Testis (tissue), 3 donors: ENCODE data around the gene SGPL1. TPM values are rescaled to one million over a fixed set of nuclear protein-coding genes. Genes with fewer than 3 reads are reported as not detected.

Experiments
- DNase-seq: peaks from one replicate; pipeline ENCODE4 v3.0.0-alpha.2; 2019
- H3K27ac ChIP-seq, 2 donors: fragments of 200-600 bp; sonication (generic); one replicate each; pipeline ENCODE4 v1.5.1; 2019
- H3K27me3 ChIP-seq: fragments of 200-600 bp; sonication (generic); one replicate; pipeline ENCODE4 v1.5.1; 2019
- H3K36me3 ChIP-seq: fragments of 200-600 bp; sonication (generic); one replicate; pipeline ENCODE4 v1.5.1; 2017; ENCODE audit warnings: low read depth; ENCODE audit errors: missing control alignments
- H3K4me1 ChIP-seq: fragments of 200-600 bp; sonication (generic); one replicate; pipeline ENCODE4 v1.5.1; 2019
- H3K4me3 ChIP-seq, 2 donors: fragments of 200-600 bp; sonication (generic); one replicate each; pipeline ENCODE4 v1.5.1; 2017 to 2019
- H3K9me3 ChIP-seq: fragments of 200-600 bp; sonication (generic); one replicate; pipeline ENCODE4 v1.5.1; 2017
- POLR2A ChIP-seq: fragments of 450-650 bp; IDR thresholded peaks from one replicate; pipeline ENCODE4 v1.6.1; 2017; ENCODE audit warnings: antibody characterized with exemption, mild to moderate bottlenecking, moderate library complexity
- WGBS, 2 donors: methylation state at CpG; one replicate each; pipeline ENCODE4 v1.1.5; 2018; 5-methylcytosine and 5-hydroxymethylcytosine counted together
- intact Hi-C: fragments of 100-400 bp; cut with DNase I; formaldehyde crosslinking; loops from one replicate; pipeline ENCODE4 v1.15.1; 2023; ENCODE audit warnings: low total_unique reads
- polyA plus RNA-seq: library from polyadenylated mRNA; stranded (reverse); fragments of 350-450 nt; fragmentation: Illumina TruSeq; extraction: RNeasy Lipid Tissue Mini Kit (QIAGEN cat#74804); gene quantifications from one replicate; pipeline ENCODE4 v1.2.3, GENCODE V29; 2014; ENCODE audit warnings: low read depth, low replicate concordance; ENCODE audit not compliant: insufficient read depth
- total RNA-seq, 2 donors: library from RNA; depleted of rRNA; stranded (reverse); fragments of >200 nt; gene quantifications; one replicate each; pipeline ENCODE4 v1.2.3, GENCODE V29; 2016
- TF ChIP-seq, protein P1 (sequence below), 3 experiments: fragments of 450-650 bp in 2 of 3; fragments of 200-600 bp in 1 of 3; sonication (generic) in 1 of 3; IDR thresholded peaks; one replicate each; pipeline ENCODE4 v1.5.1; 2016 to 2019; ENCODE audit warnings: antibody characterized with exemption in 3 of 3, mild to moderate bottlenecking in 2 of 3, moderate library complexity in 1 of 3

SGPL1 gene
- total and polyA plus RNA-seq, 3 donors from 2014 or later: 38.5 to 70.1 (median 64.2) TPM

DNA sequence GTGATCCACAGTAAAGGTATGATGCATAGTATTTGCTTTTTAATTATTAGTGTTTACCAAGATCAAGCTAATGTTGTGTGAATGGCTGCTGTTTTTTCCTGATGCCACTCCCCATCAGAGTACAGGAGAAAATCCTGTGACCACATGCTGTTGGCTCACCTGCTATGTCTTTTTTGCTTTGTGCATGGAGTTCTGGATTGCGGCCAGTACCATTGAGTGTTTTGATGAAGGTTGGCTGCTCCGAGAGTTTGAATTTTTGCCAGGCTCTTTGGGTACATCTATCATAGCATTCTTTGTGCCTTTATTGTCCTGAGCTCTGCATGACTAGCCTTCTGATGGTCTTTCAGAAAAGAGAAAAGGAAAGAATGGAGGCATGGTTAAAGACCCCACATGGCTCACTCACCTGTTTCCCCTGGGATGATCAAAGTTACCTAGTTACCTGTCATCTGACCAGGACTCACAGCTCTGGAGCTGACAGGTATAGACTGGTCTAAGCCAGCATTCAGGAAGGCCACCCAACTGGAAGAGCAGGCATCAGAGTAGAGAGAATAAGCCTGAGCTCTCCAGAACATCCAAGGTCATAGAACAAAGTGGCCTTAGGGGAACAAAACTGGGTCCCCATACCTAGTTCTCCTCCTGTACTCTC lies 11.8 kb upstream of the SGPL1 start:
- Histone ChIP-seq H3K27me3 (no peaks in the 10 kb centered on the region), H3K4me3 (no peak overlapping the region), H3K4me1 (peaks cover 6% of the 10 kb centered on the region), H3K9me3 (no peaks in the 10 kb centered on the region), H3K36me3 (no peaks in the 10 kb centered on the region), H3K27ac (no peak overlapping the region)
- TF ChIP-seq, protein P1, sequence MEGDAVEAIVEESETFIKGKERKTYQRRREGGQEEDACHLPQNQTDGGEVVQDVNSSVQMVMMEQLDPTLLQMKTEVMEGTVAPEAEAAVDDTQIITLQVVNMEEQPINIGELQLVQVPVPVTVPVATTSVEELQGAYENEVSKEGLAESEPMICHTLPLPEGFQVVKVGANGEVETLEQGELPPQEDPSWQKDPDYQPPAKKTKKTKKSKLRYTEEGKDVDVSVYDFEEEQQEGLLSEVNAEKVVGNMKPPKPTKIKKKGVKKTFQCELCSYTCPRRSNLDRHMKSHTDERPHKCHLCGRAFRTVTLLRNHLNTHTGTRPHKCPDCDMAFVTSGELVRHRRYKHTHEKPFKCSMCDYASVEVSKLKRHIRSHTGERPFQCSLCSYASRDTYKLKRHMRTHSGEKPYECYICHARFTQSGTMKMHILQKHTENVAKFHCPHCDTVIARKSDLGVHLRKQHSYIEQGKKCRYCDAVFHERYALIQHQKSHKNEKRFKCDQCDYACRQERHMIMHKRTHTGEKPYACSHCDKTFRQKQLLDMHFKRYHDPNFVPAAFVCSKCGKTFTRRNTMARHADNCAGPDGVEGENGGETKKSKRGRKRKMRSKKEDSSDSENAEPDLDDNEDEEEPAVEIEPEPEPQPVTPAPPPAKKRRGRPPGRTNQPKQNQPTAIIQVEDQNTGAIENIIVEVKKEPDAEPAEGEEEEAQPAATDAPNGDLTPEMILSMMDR (IDR thresholded peaks at IDR 0.05): no peak
- TF ChIP-seq POLR2A: no peak
- WGBS, 2 donors: 71 to 80% methylated on average over 2 of the region's 2 CpGs
- DNase-seq: no peak
- intact Hi-C loops: no loop called here

DNA sequence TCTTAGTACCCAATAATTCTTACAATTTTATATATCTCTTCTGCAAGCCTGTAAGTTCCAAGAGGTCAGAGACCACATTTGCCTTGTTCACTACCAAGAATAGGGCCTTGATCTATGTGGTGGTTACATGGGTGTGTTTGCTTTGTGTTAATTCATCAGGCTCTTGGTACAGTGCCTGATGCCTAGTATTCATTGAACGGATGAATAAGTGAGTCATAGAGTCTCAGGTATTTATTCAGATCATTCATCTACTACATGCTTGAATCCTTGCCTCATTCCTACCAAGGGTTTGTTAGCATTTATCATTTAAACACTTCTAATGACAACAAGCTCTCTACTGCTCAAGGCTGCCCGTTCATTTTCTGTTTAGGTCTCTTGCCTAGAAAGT lies 11.3 kb upstream of the SGPL1 start:
- Histone ChIP-seq H3K4me3 (no peak overlapping the region), H3K4me1 (peaks cover 11% of the 10 kb centered on the region), H3K9me3 (no peaks in the 10 kb centered on the region), H3K36me3 (no peaks in the 10 kb centered on the region), H3K27me3 (no peaks in the 10 kb centered on the region), H3K27ac (no peak overlapping the region)
- TF ChIP-seq, protein P1 (IDR thresholded peaks at IDR 0.05): no peak
- TF ChIP-seq POLR2A: no peak
- intact Hi-C loops: no loop called here
- no peak for DNase-seq
- WGBS, 2 donors: 87 to 88% methylated on average over 2 of the region's 2 CpGs

DNA sequence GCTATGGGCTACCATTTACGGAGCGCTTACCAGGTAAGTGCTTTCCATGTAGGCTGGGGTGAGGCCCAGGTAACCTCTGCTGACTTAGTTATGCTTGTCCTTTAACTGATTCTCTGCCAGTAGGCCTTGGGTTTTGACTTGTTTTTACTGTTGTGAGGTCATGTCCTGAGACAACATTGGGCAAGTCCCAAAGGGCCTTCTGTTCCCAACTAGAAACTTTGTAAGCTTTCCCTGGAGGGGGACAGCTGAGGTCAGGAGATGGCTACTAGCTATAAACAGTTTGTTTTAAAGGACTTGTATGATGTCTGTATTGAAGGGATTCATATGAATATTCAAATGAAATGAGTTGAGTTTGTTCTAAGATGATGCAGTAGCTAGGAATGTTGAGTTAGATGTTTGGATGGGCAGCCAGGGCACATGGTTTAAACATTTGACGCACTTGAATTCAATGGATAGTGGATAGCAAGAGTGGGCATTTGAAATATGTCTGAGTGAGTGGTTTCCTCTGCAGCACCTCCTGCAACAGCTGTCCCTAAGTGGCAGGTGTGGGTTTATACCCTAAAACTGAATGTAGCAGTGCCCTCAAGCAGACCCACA lies 10.0 kb upstream of the SGPL1 start:
- Histone ChIP-seq H3K9me3 (no peaks in the 10 kb centered on the region), H3K36me3 (no peaks in the 10 kb centered on the region), H3K27me3 (no peaks in the 10 kb centered on the region), H3K4me1 (peaks cover 19% of the 10 kb centered on the region), H3K27ac (peak overlapping the region in 1 of 2 donors; percentile 26), H3K4me3 (no peak overlapping the region)
- TF ChIP-seq, protein P1 (IDR thresholded peaks at IDR 0.05): no peak
- no peak for TF ChIP-seq POLR2A
- 85 to 94% methylated on average over 3 of the region's 3 CpGs for WGBS, 2 donors
- intact Hi-C loops: no loop called here
- no peak for DNase-seq

DNA sequence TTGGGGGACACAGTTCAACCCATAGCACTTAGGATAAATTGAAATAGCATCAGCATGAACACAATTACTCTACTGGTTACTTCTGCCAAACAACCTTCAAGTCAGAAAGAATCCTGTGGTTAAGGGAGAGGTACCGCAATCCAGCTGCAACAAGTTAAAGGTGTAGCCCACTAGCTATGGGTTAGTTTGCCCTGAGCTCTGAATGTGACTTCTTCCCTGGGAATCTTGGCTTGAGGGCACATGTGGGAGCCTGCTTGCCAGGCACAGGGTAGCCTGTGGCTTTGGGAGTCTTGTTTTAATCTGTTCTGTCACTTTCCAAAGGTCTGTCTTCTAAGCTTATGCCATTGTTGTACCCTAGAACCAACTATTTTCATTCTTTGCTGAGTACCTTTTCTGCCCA lies 8.9 kb upstream of the SGPL1 start:
- intact Hi-C loops: no loop called here
- peaks cover 19% of the 10 kb centered on the region for H3K4me1 ChIP-seq
- WGBS, 2 donors: 83 to 92% methylated on average over 1 of the region's 1 CpG
- no peak overlapping the region for H3K27ac ChIP-seq
- DNase-seq: no peak
- H3K36me3 ChIP-seq: no peaks in the 10 kb centered on the region
- H3K27me3 ChIP-seq: no peaks in the 10 kb centered on the region
- no peaks in the 10 kb centered on the region for H3K9me3 ChIP-seq
- no peak overlapping the region for H3K4me3 ChIP-seq
- TF ChIP-seq, protein P1 (IDR thresholded peaks at IDR 0.05): no peak
- TF ChIP-seq POLR2A: no peak

DNA sequence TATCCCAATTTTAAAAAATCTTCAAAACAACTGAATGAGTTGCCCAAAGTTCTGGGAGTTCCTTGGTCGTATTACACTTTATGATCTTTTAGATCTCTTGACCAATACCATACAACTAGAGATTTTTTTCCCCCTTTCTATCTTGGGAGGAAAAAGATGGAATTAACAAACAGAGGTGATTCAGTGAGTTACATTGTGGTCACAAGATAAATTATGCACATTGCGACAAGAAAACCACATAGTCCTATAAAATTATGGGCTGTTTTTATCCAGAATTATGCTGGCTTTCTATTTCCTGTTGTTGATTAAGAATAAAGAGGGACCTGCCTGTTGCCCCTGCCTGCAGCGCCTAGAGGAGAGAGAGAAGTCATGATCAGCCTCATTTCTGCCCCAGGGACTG lies 8.2 kb upstream of the SGPL1 start:
- H3K27me3 ChIP-seq: no peaks in the 10 kb centered on the region
- intact Hi-C loops: no loop called here
- H3K4me1 ChIP-seq: peaks cover 19% of the 10 kb centered on the region
- no peaks in the 10 kb centered on the region for H3K36me3 ChIP-seq
- TF ChIP-seq, protein P1 (IDR thresholded peaks at IDR 0.05): no peak
- TF ChIP-seq POLR2A: no peak
- H3K4me3 ChIP-seq: no peak overlapping the region
- WGBS, 2 donors: 63 to 79% methylated on average over 3 of the region's 3 CpGs
- no peak for DNase-seq
- H3K27ac ChIP-seq: peak overlapping the region in 1 of 2 donors; percentile 74
- no peaks in the 10 kb centered on the region for H3K9me3 ChIP-seq
